Activated T-cell treated with anti-CD3 and anti-CD28 coated beads, Interleukin-2, amount 50 U/mL, for 24 hours (primary cell): ENCODE data around the gene SFRP5.

Experiments
- DNase-seq: peaks from one replicate; pipeline ENCODE4 v3.0.0-alpha.2; 2020
- H3K27ac Mint-ChIP-seq: 2 replicates; pipeline ENCODE4 v1.8.0; 2020; ENCODE audit warnings: mild to moderate bottlenecking, mixed read lengths
- H3K27me3 Mint-ChIP-seq: 2 replicates; pipeline ENCODE4 v1.8.0; 2020; ENCODE audit warnings: mixed read lengths
- H3K36me3 Mint-ChIP-seq: 2 replicates; pipeline ENCODE4 v1.8.0; 2020; ENCODE audit warnings: low read depth, mixed read lengths
- H3K4me1 Mint-ChIP-seq: 2 replicates; pipeline ENCODE4 v1.8.0; 2020; ENCODE audit warnings: low read depth, mixed read lengths
- H3K4me3 Mint-ChIP-seq: 2 replicates; pipeline ENCODE4 v1.8.0; 2020; ENCODE audit warnings: mild to moderate bottlenecking, moderate library complexity, mixed read lengths
- H3K9me3 Mint-ChIP-seq: 2 replicates; pipeline ENCODE4 v1.8.0; 2020; ENCODE audit warnings: mixed read lengths

The SFRP5 gene

GRCh38 chr10:97721871-97722780 lies 49.7 kb downstream of the SFRP5 start:
- H3K27me3 Mint-ChIP-seq, result peaks cover 3% of the 10 kb centered on the region
- DNase-seq, result no peak
- no peak overlapping the region for H3K27ac Mint-ChIP-seq
- H3K36me3 Mint-ChIP-seq, result no peaks in the 10 kb centered on the region
- H3K9me3 Mint-ChIP-seq, result no peaks in the 10 kb centered on the region
- peaks cover 5% of the 10 kb centered on the region for H3K4me1 Mint-ChIP-seq
- no peak overlapping the region for H3K4me3 Mint-ChIP-seq

GRCh38 chr10:97719602-97720001 lies 52.2 kb downstream of the SFRP5 start:
- no peak overlapping the region for H3K27ac Mint-ChIP-seq

GRCh38 chr10:97718659-97719142 lies 53.1 kb downstream of the SFRP5 start:
- H3K27me3 Mint-ChIP-seq, result peaks cover 11% of the 10 kb centered on the region

More at GRCh38 chr10:97719602-97720001, 52.2 kb downstream of the SFRP5 start:
- H3K9me3 Mint-ChIP-seq, result no peaks in the 10 kb centered on the region
- H3K4me1 Mint-ChIP-seq, result peaks cover 4% of the 10 kb centered on the region
- H3K27me3 Mint-ChIP-seq, result peaks cover 8% of the 10 kb centered on the region
- no peak for DNase-seq
- H3K4me3 Mint-ChIP-seq, result no peak overlapping the region
- H3K36me3 Mint-ChIP-seq, result no peaks in the 10 kb centered on the region

GRCh38 chr10:97718178-97718577 lies 53.6 kb downstream of the SFRP5 start:
- no peak for DNase-seq
- H3K36me3 Mint-ChIP-seq, result peaks cover 2% of the 10 kb centered on the region
- peaks cover 11% of the 10 kb centered on the region for H3K27me3 Mint-ChIP-seq
- no peak overlapping the region for H3K4me3 Mint-ChIP-seq
- peaks cover 10% of the 10 kb centered on the region for H3K4me1 Mint-ChIP-seq
- no peaks in the 10 kb centered on the region for H3K9me3 Mint-ChIP-seq
- no peak overlapping the region for H3K27ac Mint-ChIP-seq

More at GRCh38 chr10:97718659-97719142, 53.1 kb downstream of the SFRP5 start:
- no peak overlapping the region for H3K27ac Mint-ChIP-seq
- DNase-seq, result no peak
- no peak overlapping the region for H3K4me3 Mint-ChIP-seq
- peaks cover 2% of the 10 kb centered on the region for H3K36me3 Mint-ChIP-seq
- peaks cover 10% of the 10 kb centered on the region for H3K4me1 Mint-ChIP-seq
- H3K9me3 Mint-ChIP-seq, result no peaks in the 10 kb centered on the region

GRCh38 chr10:97717627-97718026 lies 54.2 kb downstream of the SFRP5 start:
- DNase-seq, result no peak
- Mint-ChIP-seq H3K36me3 (peaks cover 2% of the 10 kb centered on the region), H3K27me3 (peaks cover 16% of the 10 kb centered on the region), H3K4me1 (peaks cover 14% of the 10 kb centered on the region), H3K27ac (no peak overlapping the region), H3K4me3 (no peak overlapping the region), H3K9me3 (no peaks in the 10 kb centered on the region)
